Skeletal muscle cell (primary cell): ENCODE measurements around the gene ITGA4.

Source experiments
- DNase-seq: peaks from one replicate; pipeline ENCODE4 v3.0.0-alpha.2; 2010; ENCODE audit warnings: low read depth
- H3K4me3 ChIP-seq: 2 replicates; pipeline ENCODE4 v1.5.1; 2011; ENCODE audit warnings: low read depth, mild to moderate bottlenecking, control low read depth, low read length, moderate library complexity

The ITGA4 gene

GRCh38 chr2:181456660-181457120 is 496 bp upstream of the ITGA4 start:
- no peak for DNase-seq
- peak overlapping the region; percentile 87 for H3K4me3 ChIP-seq

DNA sequence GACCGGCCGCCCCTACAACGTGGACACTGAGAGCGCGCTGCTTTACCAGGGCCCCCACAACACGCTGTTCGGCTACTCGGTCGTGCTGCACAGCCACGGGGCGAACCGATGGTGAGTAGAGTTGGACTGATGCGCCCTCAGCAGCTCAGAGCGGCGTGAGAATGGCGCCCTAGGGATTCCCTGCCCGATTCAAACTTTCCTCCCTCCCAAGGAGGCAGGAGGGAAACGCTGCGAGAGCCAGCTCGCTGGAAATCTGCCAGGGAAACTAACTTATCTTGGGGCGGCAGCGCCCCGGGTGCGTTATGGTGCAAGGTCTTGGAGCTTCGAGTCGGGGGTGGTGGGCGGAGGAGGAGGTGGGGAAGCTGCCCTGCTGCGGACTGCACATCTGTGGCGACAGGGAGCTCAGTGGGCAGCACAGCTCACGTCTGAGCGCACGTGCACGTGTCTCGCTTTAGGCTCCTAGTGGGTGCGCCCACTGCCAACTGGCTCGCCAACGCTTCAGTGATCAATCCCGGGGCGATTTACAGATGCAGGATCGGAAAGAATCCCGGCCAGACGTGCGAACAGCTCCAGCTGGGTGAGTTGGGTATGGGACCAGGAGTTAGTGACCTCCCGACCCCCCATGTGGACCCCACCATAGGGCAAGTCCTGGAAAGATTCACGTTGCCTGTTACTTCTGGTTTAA is 697 bp downstream of the ITGA4 start:
- peak overlapping the region; percentile 87 for H3K4me3 ChIP-seq
- no peak for DNase-seq

- peak overlapping the region; percentile 87 for H3K4me3 ChIP-seq
- no peak for DNase-seq
These were observed 1.7 kb downstream of the ITGA4 start for GRCh38 chr2:181458871-181459270.

DNA sequence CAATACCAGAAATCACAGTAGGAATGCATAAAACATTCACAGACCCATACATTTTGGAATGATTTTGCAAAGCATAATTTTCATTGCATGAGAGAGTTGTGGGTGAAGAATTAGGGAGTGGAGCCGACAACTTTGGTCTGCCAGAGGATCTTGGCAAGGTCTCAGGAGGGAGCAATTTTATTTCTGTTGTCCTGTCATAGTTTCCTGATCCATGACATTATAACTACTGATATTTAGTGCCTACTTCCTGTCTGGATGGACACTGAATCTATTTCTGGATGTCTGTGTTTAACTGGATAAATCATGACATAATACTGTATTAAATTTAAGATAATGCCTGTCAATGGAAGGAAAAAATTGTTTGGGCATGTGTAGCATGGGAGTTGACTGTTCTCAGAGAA is 2.4 kb downstream of the ITGA4 start:
- H3K4me3 ChIP-seq, result peak overlapping the region; percentile 87
- DNase-seq, result no peak

DNA sequence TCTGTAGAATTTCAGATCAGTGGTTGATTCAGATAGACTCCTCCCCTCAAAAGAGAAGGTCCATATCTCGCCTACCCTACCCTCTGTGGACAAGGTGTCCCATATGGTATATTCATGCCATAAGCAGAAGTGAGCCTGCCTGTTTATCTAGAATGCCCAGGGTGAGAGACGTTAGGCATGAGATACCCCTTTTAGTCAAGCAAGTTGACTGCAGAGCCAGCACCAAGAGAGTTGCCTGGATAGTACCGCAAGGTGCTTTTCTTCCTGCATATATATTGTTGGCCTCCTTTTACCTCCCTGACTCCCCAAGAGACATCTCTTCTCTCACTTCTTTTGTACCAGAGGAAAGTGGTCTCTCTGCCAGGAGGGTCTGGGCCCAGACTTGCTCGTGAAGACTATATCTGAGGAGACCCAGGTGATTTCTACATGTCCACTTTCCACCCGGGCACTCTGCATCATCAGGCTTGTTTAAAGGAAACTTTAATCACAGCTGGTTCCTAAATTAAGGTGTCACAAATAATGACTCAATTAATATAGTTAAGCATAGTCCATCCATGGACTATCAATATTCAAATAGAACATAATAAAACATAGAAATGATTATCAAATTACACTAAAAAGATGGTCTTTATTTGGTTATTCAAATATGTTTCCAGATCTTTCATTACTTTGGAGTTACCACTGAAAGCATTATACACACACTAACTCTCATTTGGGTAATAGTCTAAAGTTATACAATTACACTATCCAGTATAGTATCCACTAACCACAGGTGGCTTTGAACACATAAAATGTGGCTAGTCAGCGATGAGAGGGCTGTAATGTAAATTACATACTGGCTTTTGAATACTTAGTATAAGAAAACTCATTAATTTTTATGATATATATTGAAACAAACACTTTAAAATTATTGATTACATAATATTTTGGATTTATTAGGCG is 4.1 kb downstream of the ITGA4 start:
- no peak for DNase-seq
- no peak overlapping the region for H3K4me3 ChIP-seq

DNA sequence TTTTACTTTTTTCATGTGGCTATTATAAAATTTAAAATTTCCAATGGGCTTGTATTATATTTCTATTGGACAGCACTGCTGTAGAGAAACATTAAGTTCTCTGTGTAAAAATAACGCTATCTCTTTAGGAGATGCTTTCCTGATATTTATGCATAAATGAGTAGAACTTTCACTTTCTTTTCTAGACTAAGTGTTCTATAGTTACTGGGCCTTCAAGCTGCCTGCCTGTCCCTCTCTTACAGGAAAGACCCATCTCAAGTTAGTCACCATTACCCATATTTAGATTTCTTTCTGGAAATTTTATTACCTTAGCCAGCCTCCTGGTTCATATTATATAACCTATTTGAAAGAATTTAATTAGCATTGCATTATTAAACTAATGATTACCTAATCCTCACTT is 4.8 kb downstream of the ITGA4 start:
- H3K4me3 ChIP-seq, result no peak overlapping the region
- no peak for DNase-seq

DNA sequence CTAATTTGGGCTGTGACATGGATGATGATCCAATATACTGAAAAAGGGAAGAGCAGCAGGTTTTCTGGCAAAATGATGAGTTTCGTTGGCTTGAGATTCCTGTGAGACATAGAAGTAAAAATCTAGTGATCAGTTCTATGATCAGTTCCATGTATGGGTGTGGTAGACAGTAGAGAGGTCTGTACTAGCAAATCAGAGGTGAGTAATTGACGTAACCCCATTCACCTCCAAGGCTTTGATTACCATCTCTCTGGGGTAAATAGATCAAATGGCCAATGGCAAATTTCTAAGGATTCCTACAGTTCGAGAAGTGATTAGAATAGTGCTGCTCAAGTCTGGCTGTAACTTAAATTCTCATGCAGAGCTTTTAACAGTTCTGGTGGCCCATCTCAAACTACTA is 6.4 kb downstream of the ITGA4 start:
- no peak for DNase-seq
- no peak overlapping the region for H3K4me3 ChIP-seq

- DNase-seq, result no peak
- H3K4me3 ChIP-seq, result no peak overlapping the region
These were observed 7.8 kb downstream of the ITGA4 start for GRCh38 chr2:181464966-181465365.

DNA sequence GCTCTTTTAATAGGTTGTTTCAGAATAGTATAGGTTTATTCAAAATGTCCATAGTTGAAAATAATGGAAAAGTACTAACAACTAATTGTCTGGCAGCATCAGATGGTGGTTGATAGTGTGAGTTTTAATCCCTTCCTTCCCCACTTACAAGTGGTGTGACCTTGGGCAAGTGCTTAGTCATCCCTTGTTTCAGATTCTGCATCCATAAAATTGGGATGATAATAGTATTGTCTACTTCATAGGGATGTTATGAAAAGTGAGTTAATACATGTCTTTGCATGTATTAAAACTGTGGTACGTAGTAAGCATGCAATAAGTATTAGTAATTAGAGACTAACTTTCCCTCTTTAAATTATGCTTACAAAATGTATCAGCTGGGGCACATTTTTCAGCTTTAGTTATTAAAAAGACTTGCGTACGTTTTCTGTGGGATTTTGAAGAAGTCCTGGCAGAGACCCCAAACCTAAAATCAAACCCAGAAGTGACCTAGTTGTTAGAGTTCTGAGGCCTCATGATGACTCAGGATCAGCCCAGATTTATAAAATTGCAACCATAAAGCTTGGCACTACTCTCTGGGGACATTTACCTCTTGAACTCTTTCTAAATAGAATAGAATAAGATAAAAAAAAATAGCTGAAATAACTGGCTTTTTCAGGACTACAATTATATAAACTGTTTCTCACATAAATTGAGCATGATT is 8.6 kb downstream of the ITGA4 start:
- peak; percentile 69 for DNase-seq
- no peak overlapping the region for H3K4me3 ChIP-seq

DNA sequence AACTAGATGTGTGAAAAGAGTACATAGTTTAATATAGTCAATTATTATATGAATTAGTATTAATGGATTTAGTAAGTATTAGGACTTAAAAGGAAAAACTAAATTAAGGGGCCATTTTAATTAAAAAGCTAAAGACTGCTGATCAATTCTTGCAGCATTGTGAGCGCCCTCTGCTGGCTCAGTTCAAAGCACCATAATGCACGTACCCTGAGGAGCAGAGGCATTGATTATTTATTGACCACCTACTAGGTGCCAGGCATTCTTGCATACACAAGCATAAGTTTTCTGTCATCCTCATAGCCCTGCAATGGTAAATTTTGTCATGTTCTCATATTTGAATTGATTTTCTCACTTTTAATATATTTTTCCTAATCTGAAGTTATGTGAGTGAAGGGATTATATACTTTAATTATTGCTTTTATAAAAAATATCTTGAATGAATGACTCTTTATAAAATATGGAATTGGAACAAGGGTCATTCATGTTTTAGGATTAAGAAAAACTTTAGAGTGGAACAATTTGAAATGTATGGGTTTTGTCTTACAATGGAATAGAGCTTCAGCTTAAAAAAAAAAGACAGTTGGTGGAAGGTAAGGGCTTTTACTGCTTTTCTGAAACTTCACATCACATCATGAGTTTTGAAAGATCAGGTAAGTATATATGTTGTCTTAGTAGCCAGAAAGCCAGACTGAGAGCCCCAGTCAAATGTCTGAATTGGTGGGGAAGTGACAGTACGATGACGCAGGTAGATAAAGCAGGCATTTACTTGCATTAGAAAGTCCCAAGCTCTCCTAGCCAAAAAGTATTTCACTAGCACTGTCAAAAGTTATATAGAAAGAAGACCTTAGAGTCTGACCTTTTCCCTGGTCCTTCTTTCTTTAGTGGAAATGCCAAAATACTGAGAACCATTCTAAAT is 9.7 kb downstream of the ITGA4 start:
- no peak overlapping the region for H3K4me3 ChIP-seq
- no peak for DNase-seq

DNA sequence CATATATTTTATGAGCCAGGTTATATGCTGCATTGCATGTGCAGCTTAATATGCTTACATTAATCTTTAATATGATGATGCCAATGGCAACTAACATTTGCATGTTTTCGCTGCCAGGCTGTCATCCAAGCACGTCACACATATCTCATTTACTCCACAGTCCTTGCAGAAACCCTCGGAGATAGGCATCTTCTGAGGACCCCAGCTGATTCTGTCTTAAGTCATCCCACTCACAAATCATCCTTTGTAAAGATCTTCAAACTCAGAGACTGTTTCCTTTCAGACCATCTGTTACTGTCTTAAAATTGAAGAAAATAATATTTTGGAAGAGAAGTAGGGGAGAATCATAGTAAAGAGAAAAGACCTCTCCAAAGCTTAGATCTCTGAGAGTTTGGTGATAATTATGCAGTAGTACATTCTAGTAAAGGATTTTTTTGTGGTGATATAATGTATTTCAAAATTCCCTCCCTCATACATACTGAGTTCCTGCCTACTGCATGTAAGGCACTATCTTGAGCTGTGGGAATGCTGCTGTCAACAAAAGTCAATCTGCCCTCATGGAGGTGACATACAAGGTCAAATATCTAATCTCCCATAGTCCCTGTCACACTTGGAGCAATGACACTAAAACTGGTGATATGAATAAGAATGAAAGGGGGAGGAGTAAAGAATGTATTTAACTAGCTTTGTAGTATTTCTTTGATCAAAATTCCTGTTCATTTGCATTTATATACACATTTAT is 11.0 kb downstream of the ITGA4 start:
- DNase-seq, result no peak
- no peak overlapping the region for H3K4me3 ChIP-seq

- no peak overlapping the region for H3K4me3 ChIP-seq
- no peak for DNase-seq
These were observed 11.6 kb downstream of the ITGA4 start for GRCh38 chr2:181468811-181469210.

DNA sequence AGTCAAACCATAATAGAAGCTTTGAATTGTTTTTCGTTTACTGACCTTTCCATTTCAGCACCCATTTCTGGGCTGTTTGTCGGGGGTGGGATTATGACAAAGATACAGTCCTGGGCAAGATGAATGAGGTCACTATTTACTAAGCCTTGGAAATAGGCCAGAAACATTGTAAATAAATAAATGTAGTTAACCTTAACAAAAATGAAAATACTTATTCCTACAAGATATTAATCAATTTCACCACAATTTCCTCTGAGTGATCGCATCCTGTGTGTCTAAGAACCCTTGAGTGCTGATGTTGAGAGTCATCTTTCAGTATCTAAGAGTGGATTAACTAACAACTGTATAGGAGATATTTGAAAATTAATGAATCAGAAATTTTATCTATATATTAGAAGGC is 14.0 kb downstream of the ITGA4 start:
- no peak for DNase-seq
- no peak overlapping the region for H3K4me3 ChIP-seq

DNA sequence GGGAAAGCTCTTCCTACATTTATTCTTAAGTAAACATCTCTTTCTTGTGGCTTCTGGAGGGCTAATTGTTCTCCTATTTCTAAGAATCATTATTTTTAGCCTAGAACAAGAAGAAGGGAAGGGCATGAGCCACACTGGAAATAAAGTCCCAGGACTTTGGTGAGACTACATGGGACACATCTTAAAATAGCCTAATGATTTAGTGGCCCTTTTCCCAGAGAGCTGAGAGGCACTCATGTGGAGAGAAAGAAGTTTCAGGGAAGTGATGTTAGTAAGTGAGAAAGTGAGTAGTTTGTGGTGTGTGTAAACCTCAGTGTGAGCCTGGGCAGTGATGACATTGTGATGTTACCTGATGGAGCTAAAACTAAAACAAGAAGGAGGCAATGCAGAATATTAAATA is 14.6 kb downstream of the ITGA4 start:
- no peak overlapping the region for H3K4me3 ChIP-seq
- DNase-seq, result no peak

DNA sequence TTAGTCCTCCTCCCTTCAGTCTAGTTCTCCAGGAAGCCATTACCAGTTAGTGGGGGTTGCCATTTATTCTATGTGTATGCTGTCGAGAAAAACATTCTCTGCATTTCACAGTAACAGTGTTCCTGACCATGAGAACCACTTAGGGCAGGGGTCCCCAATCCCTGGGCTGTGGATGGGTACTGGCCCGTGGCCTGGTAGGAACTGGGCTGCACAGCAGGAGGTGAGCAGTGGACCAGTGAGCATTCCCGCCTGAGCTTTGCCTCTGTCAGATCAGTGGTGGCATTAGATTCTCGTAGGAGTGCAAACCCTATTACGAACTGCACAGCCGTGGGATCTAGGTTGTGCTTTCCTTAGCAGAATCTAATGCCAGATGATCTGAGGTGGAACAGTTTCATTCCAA is 15.8 kb downstream of the ITGA4 start:
- no peak for DNase-seq
- no peak overlapping the region for H3K4me3 ChIP-seq

DNA sequence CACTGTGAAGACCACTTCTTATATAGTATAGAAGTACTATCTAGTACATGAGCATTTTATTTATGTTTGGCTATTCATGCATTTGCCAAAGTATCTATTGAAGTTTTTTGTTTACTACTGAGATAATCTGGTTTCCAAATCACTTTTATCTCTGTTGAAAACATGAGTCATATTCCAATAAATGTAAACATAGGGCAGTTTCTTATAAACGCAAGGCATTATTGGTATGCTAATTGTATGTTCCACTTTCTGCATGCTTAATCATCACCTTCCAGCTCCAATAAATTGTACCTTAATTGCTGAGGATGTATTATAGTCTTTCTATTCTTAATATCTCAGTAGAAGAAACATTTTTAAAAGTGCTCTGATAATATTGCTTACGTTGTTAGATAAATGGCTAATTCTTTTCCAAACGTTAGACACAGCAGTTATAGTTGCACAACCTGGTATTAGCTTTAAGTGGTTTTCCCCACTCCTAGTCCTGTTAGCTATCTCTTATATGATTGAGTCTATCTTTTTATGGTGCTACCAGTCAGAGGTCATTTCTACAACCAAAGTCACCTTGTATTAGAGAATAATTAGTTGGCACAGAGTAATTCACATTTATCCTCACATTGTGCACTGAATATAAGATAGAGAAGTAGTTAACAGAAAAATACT is 17.2 kb downstream of the ITGA4 start:
- no peak for DNase-seq
- H3K4me3 ChIP-seq, result no peak overlapping the region

DNA sequence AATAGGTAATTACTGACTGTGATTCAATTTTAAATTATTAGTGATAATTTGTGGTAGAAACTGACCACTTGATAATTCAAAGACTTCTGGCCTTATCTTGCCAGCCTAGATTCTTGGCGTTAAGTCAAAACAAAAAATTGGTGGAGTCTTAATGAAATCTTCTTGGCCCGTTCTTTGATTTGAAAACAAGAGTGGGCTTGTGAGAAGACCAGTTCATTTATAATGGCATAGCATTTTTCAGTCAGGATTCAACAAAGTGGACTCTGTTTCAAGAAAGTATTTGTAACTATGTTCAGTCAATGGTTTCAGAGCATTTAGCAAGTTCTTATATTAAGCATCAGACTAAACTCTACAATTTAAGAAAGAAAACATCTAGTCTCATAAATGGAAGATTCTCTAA is 26.0 kb downstream of the ITGA4 start:
- H3K4me3 ChIP-seq, result no peak overlapping the region
- no peak for DNase-seq

DNA sequence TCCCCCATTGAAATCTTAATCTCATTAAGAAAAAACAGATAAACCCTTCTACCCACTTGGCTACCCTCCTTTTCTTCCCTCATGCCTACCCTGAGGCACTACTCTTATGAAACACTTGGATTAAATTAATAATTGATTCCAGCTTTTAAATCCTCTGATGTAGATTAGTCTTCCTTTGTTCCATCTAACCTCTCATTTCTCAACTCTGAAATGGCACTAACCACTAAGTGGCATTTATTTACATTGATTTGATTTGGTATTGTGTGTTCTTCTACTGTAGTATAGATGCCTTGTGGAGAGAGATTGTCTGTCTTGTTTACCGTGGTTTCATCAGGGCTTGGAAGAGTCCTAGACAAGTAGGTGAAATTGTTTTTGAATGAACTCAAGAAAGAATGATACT is 26.7 kb downstream of the ITGA4 start:
- DNase-seq, result no peak
- no peak overlapping the region for H3K4me3 ChIP-seq
